DND-41 (cell line): ENCODE data around the gene ACSS3.

Experiments used
- CTCF ChIP-seq: IDR thresholded peaks from 2 replicates; pipeline ENCODE4 v1.5.1; 2012; ENCODE audit warnings: borderline replicate concordance, low read length, moderate library complexity, mild to moderate bottlenecking; ENCODE audit not compliant: poor library complexity, severe bottlenecking; ENCODE audit errors: extremely low read depth
- EZH2 ChIP-seq: IDR thresholded peaks from 3 replicates; pipeline ENCODE4 v1.6.1; 2012; ENCODE audit warnings: borderline replicate concordance, low read depth, mild to moderate bottlenecking, moderate library complexity, low read length, inconsistent platforms; ENCODE audit not compliant: severe bottlenecking

DNA sequence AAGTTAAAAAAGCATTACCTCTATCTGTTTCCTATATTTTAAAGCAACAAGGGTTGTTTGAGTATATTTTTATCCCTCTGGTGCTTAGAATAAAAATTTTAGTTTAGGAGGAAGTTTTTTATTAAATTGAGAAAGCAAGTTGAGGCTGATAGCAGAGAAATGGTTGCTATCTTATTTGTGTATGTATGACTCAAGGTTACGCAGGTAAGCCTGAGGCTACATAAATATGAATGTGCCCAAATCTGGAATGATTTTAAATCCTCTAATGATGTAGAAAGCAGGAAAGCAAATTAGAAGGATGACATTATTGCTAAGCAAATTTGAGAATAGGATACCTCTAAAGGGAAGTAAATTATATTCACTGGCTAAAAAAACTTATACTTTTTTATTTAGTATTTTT lies 109.8 kb downstream of the ACSS3 start:
- TF ChIP-seq CTCF (no peak), EZH2 (no peak)
